Stimulated activated CD4-positive, alpha-beta T cell treated with anti-CD3 and anti-CD28 coated beads, Interleukin-1b, Interleukin-23, amount 100 ng/mL, for 1 hour (primary cell): ENCODE data around the gene ANKS1A.

Source experiments
- DNase-seq, 2 donors: peaks; one replicate each; pipeline ENCODE4 v3.0.0-alpha.2; 2020; ENCODE audit warnings: low read depth in 2 of 2

The ANKS1A gene

GRCh38 chr6:35038076-35038475, 149.0 kb downstream of the ANKS1A start:
- no peak for DNase-seq

- DNase-seq, result no peak
These were observed 151.3 kb downstream of the ANKS1A start for GRCh38 chr6:35040398-35040797.

GRCh38 chr6:35041086-35041861, 152.2 kb downstream of the ANKS1A start:
- DNase-seq, result no peak

GRCh38 chr6:35042031-35042815, 153.2 kb downstream of the ANKS1A start:
- DNase-seq, result no peak

GRCh38 chr6:35043381-35044130, 154.5 kb downstream of the ANKS1A start:
- DNase-seq, result no peak

GRCh38 chr6:35044145-35044745, 155.2 kb downstream of the ANKS1A start:
- DNase-seq, result no peak

- DNase-seq, result no peak
These were observed 155.8 kb downstream of the ANKS1A start for GRCh38 chr6:35044761-35045421.

- DNase-seq, result no peak
These were observed 157.0 kb downstream of the ANKS1A start for GRCh38 chr6:35046103-35046502.

- DNase-seq, result no peak
These were observed 157.8 kb downstream of the ANKS1A start for GRCh38 chr6:35046862-35047261.

- DNase-seq, result no peak
These were observed 158.4 kb downstream of the ANKS1A start for GRCh38 chr6:35047265-35048011.

- no peak for DNase-seq
These were observed 159.1 kb downstream of the ANKS1A start for GRCh38 chr6:35048031-35048613.

- no peak for DNase-seq
These were observed 159.6 kb downstream of the ANKS1A start for GRCh38 chr6:35048631-35049083.

GRCh38 chr6:35049156-35049735, 160.2 kb downstream of the ANKS1A start:
- no peak for DNase-seq

GRCh38 chr6:35049900-35050756, 161.1 kb downstream of the ANKS1A start:
- no peak for DNase-seq

GRCh38 chr6:35050757-35051330, 161.8 kb downstream of the ANKS1A start:
- DNase-seq, result no peak

GRCh38 chr6:35051396-35051795, 162.3 kb downstream of the ANKS1A start:
- DNase-seq, result no peak

GRCh38 chr6:35051997-35052583, 163.0 kb downstream of the ANKS1A start:
- no peak for DNase-seq
